EL (cell line): Measurements from ENCODE around the gene NGF.

Source experiments
- DNase-seq: peaks from one replicate; pipeline ENCODE4 v3.0.0-alpha.2; 2016

NGF gene

GRCh38 chr1:115308969-115309368 is 29.1 kb downstream of the NGF start:
- no peak for DNase-seq

- no peak for DNase-seq
Observed at GRCh38 chr1:115307661-115308060, 30.4 kb downstream of the NGF start.

- DNase-seq, result no peak
Observed at GRCh38 chr1:115306146-115306545, 31.9 kb downstream of the NGF start.

- DNase-seq, result no peak
Observed at GRCh38 chr1:115303364-115303763, 34.7 kb downstream of the NGF start.

GRCh38 chr1:115302390-115302961 is 35.6 kb downstream of the NGF start:
- DNase-seq, result peak; percentile 91

DNA sequence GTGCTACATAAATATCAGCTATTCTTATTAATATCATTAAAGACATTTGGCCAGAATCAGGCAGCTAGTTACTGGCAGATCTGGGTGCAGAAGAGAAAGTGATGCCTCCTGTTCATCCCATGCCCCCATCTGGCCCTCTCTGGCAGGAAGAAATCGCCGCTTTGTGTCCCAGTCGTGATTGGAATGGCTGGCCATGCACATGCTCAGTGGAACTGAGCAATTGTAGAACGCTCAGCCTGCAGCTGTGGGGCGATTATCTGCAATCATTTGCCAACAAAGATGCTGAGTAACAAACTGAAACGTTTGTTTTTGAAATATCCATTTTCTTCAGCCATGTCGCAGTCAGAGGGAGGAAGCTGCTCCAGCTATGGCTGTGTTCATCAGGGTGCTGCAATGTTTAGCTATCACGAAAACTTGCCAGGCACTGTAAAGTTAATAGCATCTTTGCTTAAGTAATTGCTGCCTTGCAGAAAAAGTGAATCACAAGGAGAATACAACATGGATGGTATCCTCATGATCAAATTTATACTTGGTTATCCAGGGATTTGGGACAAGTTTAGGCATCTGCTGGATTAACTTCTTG is 36.5 kb downstream of the NGF start:
- no peak for DNase-seq

DNA sequence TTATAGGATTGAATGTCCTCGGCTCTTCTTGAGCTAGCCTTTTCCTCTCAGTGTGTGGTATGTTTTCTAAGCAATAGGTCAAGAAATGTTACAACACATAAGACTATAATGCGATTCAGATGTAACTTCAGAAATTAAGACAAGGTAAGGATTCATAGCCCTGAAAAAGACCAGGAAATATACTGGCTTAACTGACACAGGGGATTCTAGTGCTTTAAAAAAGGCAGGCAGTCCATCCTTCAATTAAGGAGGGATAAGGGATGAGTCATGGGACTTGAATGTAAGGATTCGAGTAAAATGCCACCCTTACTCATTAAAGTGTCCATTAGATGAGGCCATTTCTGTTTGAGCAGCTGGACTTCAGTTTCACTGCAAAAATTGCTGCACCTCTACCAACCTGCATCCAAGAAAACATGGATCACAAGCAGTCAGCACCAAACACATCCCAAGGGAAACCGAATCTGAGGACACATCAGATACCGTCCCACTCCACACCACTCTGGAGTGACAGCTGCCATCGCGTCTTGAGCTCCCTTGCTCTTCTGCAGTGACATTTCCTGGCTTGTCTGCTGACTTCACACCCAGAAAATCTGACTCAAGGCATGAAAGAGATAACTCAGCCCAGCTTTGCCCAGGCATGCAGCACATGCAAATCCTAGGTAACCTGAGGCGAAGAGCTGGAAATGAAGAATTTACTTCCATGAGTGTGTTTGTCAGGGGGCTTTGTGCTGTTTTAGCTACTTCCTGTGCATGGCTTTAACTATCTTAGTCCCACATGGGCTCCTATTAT is 37.8 kb downstream of the NGF start:
- DNase-seq, result peak; percentile 87

DNA sequence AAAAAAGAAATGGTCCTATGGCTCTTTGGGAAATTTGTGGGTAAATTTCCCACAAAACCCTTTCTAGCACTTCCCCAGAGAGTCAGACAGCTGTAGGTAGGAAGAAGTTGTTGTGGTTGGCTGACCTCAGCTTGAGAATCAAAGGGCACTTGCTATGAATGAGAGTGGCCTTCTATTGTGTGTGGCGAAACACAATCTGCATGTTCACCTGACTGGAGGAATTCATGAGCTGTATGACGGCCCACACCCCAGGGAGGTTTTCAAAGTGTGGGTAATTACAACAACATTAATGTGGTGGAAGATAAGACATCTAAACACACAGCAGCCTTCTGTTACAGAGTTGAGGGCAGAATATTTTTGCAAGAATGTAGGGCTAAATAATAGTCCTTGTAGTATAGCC is 38.8 kb downstream of the NGF start:
- DNase-seq, result no peak

DNA sequence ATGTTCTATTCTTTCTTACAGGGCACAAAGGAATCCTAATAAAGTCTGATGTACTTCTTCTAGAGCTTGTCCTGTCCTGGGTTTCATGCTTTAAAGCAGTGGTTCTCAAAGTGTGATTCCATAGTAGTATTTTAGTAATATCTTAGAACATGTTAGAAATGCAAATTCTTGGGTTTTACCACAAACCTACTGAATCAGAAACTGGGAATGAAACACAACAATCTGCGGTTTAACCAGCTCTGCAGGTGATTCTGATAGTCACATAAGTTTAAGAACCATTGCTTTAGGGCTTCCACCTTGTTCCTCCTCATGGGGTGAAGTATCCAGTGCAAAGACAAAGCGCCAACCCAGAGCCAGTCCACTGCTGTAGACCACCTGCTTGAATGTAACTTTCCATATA is 41.1 kb downstream of the NGF start:
- peak; percentile 68 for DNase-seq

GRCh38 chr1:115295904-115296696 is 41.9 kb downstream of the NGF start:
- DNase-seq, result no peak

DNA sequence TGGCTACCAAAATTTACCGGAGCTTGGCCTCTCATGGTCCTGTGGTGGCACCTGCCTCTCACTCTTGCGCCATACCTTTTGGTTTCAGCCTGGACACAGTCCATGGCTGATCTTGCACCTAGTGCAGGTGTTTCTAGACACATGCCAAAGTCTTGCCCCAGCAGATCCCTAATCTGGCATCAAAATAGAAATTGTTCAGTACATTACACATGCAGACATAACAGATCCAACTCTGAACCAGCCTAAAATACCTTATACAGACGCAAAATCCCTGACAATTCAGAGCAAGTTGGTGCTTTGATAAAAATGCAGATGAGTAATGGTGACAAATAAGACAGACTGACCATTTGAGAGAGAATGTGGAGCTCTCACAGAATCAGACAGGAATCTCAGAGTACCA is 44.1 kb downstream of the NGF start:
- peak; percentile 38 for DNase-seq

DNA sequence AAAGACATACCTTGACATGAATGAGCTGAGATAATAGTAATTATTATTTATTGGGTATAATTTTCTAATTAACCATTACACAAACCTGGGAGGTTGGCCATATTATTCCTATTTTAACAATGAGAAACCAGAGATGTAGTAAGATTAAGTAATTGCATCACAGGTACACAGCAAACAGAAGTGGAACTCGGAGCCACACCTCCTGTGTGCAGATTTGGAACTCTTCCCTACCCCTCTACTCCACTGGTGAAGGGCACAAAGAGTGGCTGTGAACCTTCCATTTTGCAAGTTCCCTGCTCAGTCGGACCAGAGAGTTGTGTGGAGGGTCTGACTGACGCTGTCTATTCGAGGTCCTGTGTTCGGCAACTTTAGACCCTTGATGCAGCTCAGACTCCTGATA is 45.0 kb downstream of the NGF start:
- DNase-seq, result no peak

- peak; percentile 50 for DNase-seq
Observed at GRCh38 chr1:115291741-115292140, 46.3 kb downstream of the NGF start.

DNA sequence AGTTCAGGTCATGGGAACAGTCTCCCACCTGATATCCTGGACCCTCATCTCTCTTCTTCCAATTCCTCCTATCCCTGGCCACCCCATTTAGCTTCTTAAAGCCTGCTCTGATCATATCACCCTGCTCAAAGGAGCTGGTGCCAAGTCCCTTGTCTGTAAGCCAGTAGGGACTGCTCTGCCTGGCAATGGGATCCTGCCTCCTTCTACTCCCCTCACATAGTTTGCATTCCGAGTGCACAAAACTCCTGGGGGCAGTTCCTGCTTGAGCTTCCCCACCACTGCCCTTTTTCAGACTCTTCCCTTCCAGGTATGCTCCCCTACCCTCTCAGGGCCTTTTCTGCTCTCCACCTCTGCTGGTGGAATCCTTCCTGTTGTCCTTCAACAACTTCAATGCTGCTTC is 48.1 kb downstream of the NGF start:
- DNase-seq, result peak; percentile 39

GRCh38 chr1:115288591-115289198 is 49.4 kb downstream of the NGF start:
- DNase-seq, result no peak

DNA sequence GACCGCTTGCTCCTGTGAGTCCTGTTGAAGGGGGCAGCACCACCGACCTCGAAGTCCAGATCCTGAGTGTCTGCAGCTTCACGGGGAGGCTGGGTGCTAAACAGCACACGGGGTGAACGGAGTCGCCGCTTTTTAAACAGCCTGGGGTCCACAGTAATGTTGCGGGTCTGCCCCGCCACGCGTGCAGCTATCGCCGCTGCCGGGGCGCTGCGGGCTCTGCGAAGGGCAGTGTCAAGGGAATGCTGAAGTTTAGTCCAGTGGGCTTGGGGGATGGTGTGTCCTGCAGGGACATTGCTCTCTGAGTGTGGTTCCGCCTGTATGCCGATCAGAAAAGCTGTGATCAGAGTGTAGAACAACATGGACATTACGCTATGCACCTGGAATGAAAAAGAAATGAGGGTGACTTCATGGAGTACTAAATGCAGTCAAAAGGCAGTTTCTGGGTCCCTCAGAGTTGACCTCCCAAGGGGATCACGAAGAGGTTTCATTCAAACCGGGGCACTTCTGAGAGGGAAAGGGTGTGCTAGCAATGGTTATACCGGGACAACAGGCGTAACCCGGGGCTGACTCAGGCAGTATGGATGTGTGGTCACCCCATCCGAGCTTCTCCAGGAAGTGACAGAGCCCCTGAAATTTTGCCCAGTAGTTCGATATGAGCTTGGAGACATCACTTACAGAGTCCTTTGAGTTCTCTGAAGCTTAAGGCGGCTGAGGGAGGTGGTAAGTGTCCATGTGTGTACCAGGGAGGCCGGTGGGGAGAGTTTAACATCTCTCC is 51.4 kb downstream of the NGF start:
- DNase-seq, result peak; percentile 64

GRCh38 chr1:115284209-115284608 is 53.8 kb downstream of the NGF start:
- DNase-seq, result no peak

DNA sequence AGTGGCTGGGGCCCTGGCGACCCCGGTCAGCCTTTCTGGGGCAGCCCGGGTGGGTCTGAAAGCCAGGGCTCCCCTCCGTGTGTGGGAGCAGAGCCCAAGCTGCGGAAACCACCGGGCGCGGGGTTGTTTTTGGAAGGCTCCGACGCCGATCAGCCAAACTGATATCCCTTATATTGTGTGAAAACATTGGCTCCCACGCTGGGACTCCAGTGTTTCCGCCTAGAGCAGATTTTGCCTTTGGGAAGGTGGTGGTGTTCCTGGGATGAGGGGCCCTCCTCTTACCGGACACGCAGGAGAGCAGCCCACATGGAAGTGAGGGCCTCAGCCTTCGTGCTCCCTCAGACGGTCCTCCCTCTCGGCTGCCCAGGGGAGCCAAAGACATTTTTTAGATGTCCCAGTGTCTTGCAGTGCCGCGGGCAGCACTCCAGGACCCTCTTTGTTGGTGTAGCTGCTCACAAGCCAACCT is 54.3 kb downstream of the NGF start:
- no peak for DNase-seq

- no peak for DNase-seq
Observed at GRCh38 chr1:115283249-115283648, 54.8 kb downstream of the NGF start.

DNA sequence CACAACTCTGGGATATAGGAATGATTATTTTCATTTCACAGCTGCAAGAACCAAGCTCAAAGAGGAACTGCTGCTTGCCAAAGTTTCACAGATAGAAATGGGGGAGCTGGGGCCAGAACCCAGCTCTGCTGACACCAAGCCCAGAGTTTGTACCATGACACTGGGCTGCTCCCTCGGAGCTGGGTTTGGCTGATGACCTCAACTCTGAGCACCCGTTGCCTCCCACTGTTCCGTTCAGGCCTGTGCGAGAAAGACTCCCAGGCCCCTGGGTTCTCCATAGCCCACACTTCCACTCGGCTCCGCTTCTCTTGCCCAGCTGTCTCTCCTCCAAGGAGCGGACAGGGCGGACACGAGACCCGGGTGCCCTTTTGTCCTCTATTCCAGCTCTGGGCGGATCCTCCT is 55.2 kb downstream of the NGF start:
- no peak for DNase-seq

GRCh38 chr1:115281143-115281542 is 56.9 kb downstream of the NGF start:
- no peak for DNase-seq

- DNase-seq, result peak; percentile 96
Observed at GRCh38 chr1:115280064-115280463, 58.0 kb downstream of the NGF start.
